HepG2 (cell line): Measurements from ENCODE around the gene CUL7. TPM values are rescaled to one million over a fixed set of nuclear protein-coding genes. Genes with fewer than 3 reads are reported as not detected.

Experiments
- AGO1 ChIP-seq: fragments of 200-400 bp; formaldehyde crosslinking; IDR thresholded peaks from 2 replicates; pipeline ENCODE4 v1.6.1; 2017; ENCODE audit warnings: mild to moderate bottlenecking, low read depth, low read length, moderate library complexity; ENCODE audit not compliant: poor library complexity, severe bottlenecking
- ATRX ChIP-seq: sonication (generic); formaldehyde crosslinking; IDR thresholded peaks from 2 replicates; pipeline ENCODE4 v1.4.0; 2020; ENCODE audit warnings: missing genetic modification reagents, borderline replicate concordance
- CBX1 ChIP-seq: IDR thresholded peaks from one replicate; pipeline ENCODE4 v1.6.1; 2016; ENCODE audit warnings: antibody characterized with exemption, low read depth
- CREB1 ChIP-seq, 2 experiments: fragments of 450-650 bp in 1 of 2; IDR thresholded peaks; 2 replicates each; pipeline ENCODE4 v1.6.1; 2016 to 2017; ENCODE audit warnings: control low read depth in 1 of 2, mild to moderate bottlenecking in 1 of 2, missing compliant biosample characterization in 1 of 2, missing genetic modification characterization in 1 of 2
- ELF4 ChIP-seq: sonication (generic); formaldehyde crosslinking; IDR thresholded peaks from 2 replicates; pipeline ENCODE4 v1.5.0; 2020; ENCODE audit warnings: missing genetic modification reagents, mild to moderate bottlenecking, moderate library complexity, borderline replicate concordance
- ETV5 ChIP-seq: IDR thresholded peaks from 2 replicates; pipeline ENCODE4 v1.6.1; 2018; ENCODE audit warnings: missing biosample characterization, missing genetic modification reagents, inconsistent platforms, borderline replicate concordance
- HOXA7 ChIP-seq: sonication (generic); formaldehyde crosslinking; IDR thresholded peaks from 2 replicates; pipeline ENCODE4 v1.8.1; 2022; ENCODE audit warnings: mild to moderate bottlenecking, missing genetic modification reagents, moderate library complexity
- NFE2L1 ChIP-seq: sonication (generic); formaldehyde crosslinking; IDR thresholded peaks from 2 replicates; pipeline ENCODE4 v1.4.0; 2020; ENCODE audit warnings: missing genetic modification reagents, mild to moderate bottlenecking, borderline replicate concordance
- NR2F6 ChIP-seq, 2 experiments: IDR thresholded peaks; 2 replicates each; pipeline ENCODE4 v1.6.1; 2016; ENCODE audit warnings: antibody characterized with exemption in 1 of 2, mild to moderate bottlenecking in 1 of 2
- SP140L ChIP-seq: sonication (generic); formaldehyde crosslinking; IDR thresholded peaks from 2 replicates; pipeline ENCODE4 v1.4.0; 2020; ENCODE audit warnings: missing genetic modification reagents, borderline replicate concordance
- TBX3 ChIP-seq: fragments of 450-650 bp; IDR thresholded peaks from 2 replicates; pipeline ENCODE4 v1.6.1; 2017; ENCODE audit warnings: antibody characterized with exemption, mild to moderate bottlenecking, inconsistent platforms, borderline replicate concordance
- ZNF136 ChIP-seq: sonication (generic); formaldehyde crosslinking; IDR thresholded peaks from 2 replicates; pipeline ENCODE4 v1.8.1; 2022; ENCODE audit warnings: low read depth, mild to moderate bottlenecking, moderate library complexity, missing genetic modification reagents
- ZNF468 ChIP-seq: sonication (generic); formaldehyde crosslinking; IDR thresholded peaks from 2 replicates; pipeline ENCODE4 v1.8.0; 2022; ENCODE audit warnings: mild to moderate bottlenecking, moderate library complexity, missing genetic modification reagents
- ZNF737 ChIP-seq: sonication (generic); formaldehyde crosslinking; IDR thresholded peaks from 2 replicates; pipeline ENCODE4 v1.5.0; 2020; ENCODE audit warnings: missing genetic modification reagents, mild to moderate bottlenecking, borderline replicate concordance
- ZNF788 ChIP-seq: sonication (generic); formaldehyde crosslinking; IDR thresholded peaks from 2 replicates; pipeline ENCODE4 v1.5.0; 2020; ENCODE audit warnings: mild to moderate bottlenecking, missing genetic modification reagents, borderline replicate concordance
- polyA plus RNA-seq, 8 experiments: library from polyadenylated mRNA; depleted of rRNA in 3 of 8; stranded (reverse) in 7 of 8; unstranded in 1 of 8; fragments of >200 nt; fragmentation: Illumina TruSeq in 4 of 8; extraction: Trizol in 4 of 8; gene quantifications; 2 replicates each; pipeline versions ENCODE4 v1.2.1 to v1.2.3, GENCODE V29; 2011 to 2016; ENCODE audit warnings: low read depth in 4 of 8, missing spikeins in 1 of 8, mixed read lengths in 1 of 8; ENCODE audit not compliant: insufficient read depth in 1 of 8
- total RNA-seq, 5 experiments: library from RNA; depleted of rRNA; stranded (reverse); fragments of >200 nt; fragmentation: Illumina TruSeq; extraction: Trizol; gene quantifications; 2 replicates each; pipeline ENCODE4 v1.2.3, GENCODE V29; 2016; ENCODE audit warnings: low read depth in 1 of 5
- TF ChIP-seq, protein P1 (sequence below): sonication (generic); formaldehyde crosslinking; IDR thresholded peaks from 2 replicates; pipeline ENCODE4 v1.4.0; 2020; ENCODE audit warnings: missing genetic modification reagents
- TF ChIP-seq, protein P2 (sequence below): sonication (generic); formaldehyde crosslinking; IDR thresholded peaks from 2 replicates; pipeline ENCODE4 v1.4.0; 2020; ENCODE audit warnings: mild to moderate bottlenecking, low read depth, missing genetic modification reagents
- TF ChIP-seq, protein P3 (sequence below), 2 experiments: sonication (generic) in 1 of 2; formaldehyde crosslinking in 1 of 2; IDR thresholded peaks; 2 replicates each; pipeline versions ENCODE4 v1.4.0 to v1.6.1; 2018 to 2020; ENCODE audit warnings: missing genetic modification reagents in 2 of 2, borderline replicate concordance in 1 of 2, low read depth in 1 of 2, mild to moderate bottlenecking in 1 of 2, missing biosample characterization in 1 of 2
- TF ChIP-seq, protein P4 (sequence below): sonication (generic); formaldehyde crosslinking; IDR thresholded peaks from 2 replicates; pipeline ENCODE4 v1.5.1; 2020; ENCODE audit warnings: missing genetic modification reagents, mild to moderate bottlenecking, borderline replicate concordance

Gene CUL7
- total and polyA plus RNA-seq, 2 of the 13 experiments (the other 11 are each of a cell fraction or from before 2014, with no cell fraction given) = 32.0 to 60.7 TPM

DNA sequence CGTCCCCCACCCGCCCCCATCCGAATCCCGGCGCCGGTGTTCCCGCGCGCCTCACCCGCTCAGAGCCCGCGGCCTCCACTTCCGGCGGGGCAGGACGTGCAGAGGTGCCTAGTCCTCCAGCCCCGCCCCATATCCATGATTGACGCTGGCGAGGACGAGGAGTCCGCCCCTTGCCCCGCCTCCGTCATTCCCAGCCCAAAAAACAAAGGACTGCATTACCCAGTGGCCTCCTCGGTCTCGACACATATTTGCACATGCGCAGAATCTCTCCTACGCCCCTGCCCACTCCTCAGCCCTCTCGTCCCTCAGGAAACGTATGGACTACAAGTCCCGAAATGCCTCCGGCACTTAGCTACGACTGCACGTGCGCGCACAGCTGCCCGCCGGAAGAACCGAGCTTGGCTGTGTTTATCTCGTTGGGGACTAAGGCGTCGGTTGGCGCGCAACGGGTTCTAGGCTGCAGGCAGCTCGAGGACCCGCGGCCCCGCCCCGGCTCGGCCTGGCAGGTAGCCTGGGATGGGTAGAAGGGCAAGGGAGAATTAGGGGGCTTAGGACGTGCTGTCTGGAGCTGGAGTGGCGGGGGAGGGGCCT lies 39.7 kb downstream of the CUL7 start, which contains the start of the genes KLHDC3 and MEA1 (continued):
- TF ChIP-seq ZNF136 (CRISPR knock-in tag) (no peak), ATRX (CRISPR knock-in tag) (no peak), CREB1 (IDR thresholded peaks at IDR 0.05) (peak; percentile 89), CREB1 (CRISPR knock-in tag; IDR thresholded peaks at IDR 0.05) (peak; percentile 95), ZNF788 (peak; percentile 73; the same call in 1 of the 2 replicates), NR2F6 (IDR thresholded peaks at IDR 0.05) (no peak), NR2F6 (CRISPR knock-in tag; IDR thresholded peaks at IDR 0.05) (peak; percentile 24; the same call in 1 of the 2 replicates), AGO1 (peak; percentile 57), ZNF737 (no peak), SP140L (no peak), CBX1 (no peak), HOXA7 (no peak), NFE2L1 (CRISPR knock-in tag) (no peak), ZNF468 (CRISPR knock-in tag) (no peak), ETV5 (CRISPR knock-in tag) (peak; percentile 72), ELF4 (no peak; the same call in 1 of the 2 replicates), TBX3 (peak; percentile 27; the same call in 1 of the 2 replicates)
- TF ChIP-seq, protein P1, sequence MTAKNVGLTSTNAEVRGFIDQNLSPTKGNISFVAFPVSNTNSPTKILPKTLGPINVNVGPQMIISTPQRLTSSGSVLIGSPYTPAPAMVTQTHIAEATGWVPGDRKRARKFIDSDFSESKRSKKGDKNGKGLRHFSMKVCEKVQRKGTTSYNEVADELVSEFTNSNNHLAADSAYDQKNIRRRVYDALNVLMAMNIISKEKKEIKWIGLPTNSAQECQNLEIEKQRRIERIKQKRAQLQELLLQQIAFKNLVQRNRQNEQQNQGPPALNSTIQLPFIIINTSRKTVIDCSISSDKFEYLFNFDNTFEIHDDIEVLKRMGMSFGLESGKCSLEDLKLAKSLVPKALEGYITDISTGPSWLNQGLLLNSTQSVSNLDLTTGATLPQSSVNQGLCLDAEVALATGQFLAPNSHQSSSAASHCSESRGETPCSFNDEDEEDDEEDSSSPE (CRISPR knock-in tag) = peak; percentile 90
- TF ChIP-seq, protein P2, sequence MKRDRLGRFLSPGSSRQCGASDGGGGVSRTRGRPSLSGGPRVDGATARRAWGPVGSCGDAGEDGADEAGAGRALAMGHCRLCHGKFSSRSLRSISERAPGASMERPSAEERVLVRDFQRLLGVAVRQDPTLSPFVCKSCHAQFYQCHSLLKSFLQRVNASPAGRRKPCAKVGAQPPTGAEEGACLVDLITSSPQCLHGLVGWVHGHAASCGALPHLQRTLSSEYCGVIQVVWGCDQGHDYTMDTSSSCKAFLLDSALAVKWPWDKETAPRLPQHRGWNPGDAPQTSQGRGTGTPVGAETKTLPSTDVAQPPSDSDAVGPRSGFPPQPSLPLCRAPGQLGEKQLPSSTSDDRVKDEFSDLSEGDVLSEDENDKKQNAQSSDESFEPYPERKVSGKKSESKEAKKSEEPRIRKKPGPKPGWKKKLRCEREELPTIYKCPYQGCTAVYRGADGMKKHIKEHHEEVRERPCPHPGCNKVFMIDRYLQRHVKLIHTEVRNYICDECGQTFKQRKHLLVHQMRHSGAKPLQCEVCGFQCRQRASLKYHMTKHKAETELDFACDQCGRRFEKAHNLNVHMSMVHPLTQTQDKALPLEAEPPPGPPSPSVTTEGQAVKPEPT = no peak
- TF ChIP-seq, protein P3, sequence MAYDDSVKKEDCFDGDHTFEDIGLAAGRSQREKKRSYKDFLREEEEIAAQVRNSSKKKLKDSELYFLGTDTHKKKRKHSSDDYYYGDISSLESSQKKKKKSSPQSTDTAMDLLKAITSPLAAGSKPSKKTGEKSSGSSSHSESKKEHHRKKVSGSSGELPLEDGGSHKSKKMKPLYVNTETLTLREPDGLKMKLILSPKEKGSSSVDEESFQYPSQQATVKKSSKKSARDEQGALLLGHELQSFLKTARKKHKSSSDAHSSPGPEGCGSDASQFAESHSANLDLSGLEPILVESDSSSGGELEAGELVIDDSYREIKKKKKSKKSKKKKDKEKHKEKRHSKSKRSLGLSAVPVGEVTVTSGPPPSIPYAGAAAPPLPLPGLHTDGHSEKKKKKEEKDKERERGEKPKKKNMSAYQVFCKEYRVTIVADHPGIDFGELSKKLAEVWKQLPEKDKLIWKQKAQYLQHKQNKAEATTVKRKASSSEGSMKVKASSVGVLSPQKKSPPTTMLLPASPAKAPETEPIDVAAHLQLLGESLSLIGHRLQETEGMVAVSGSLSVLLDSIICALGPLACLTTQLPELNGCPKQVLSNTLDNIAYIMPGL (CRISPR knock-in tag; IDR thresholded peaks at IDR 0.05; ENCODE audit: borderline replicate concordance in 1 of 2, low read depth in 1 of 2) = peak; percentile 65 to 83; a peak in 2 of 4 replicates
- TF ChIP-seq, protein P4, sequence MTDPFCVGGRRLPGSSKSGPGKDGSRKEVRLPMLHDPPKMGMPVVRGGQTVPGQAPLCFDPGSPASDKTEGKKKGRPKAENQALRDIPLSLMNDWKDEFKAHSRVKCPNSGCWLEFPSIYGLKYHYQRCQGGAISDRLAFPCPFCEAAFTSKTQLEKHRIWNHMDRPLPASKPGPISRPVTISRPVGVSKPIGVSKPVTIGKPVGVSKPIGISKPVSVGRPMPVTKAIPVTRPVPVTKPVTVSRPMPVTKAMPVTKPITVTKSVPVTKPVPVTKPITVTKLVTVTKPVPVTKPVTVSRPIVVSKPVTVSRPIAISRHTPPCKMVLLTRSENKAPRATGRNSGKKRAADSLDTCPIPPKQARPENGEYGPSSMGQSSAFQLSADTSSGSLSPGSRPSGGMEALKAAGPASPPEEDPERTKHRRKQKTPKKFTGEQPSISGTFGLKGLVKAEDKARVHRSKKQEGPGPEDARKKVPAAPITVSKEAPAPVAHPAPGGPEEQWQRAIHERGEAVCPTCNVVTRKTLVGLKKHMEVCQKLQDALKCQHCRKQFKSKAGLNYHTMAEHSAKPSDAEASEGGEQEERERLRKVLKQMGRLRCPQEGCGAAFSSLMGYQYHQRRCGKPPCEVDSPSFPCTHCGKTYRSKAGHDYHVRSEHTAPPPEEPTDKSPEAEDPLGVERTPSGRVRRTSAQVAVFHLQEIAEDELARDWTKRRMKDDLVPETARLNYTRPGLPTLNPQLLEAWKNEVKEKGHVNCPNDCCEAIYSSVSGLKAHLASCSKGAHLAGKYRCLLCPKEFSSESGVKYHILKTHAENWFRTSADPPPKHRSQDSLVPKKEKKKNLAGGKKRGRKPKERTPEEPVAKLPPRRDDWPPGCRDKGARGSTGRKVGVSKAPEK = no peak
